ENCODE data around the gene AUTS2. TPM values are rescaled to one million over a fixed set of nuclear protein-coding genes. Genes with fewer than 3 reads are reported as not detected.

The AUTS2 gene
- total and polyA plus RNA-seq, 4 donors: 4.9 to 24.4 (median 7.0) TPM

DNA sequence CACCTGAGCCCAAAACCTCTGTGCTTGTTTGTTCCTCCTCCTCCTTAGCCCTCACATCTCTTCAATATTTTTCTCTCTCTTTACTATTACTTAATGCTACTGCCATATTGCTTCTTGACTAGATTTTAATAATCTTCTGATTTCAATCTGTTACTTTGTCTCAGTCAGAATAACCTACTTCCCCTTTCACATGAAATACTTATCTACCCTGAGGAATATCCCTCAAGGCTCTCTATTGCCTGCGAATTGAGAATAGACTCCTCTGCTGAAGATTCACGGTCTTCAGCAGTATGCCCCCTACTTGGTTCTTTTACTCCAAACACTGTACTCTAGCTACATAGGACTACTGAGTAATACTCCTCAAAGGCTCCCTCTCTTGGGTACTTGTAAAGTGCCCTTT is 430.3 kb downstream of the AUTS2 start:
- no peak for DNase-seq (ENCODE audit: low spot score)
- Histone ChIP-seq H3K4me3 (ENCODE audit: low read depth in 1 of 3, low read length in 3 of 3) (no peak overlapping the region), H3K4me1 (ENCODE audit: control insufficient read depth in 4 of 4, insufficient read depth in 4 of 4, low read length in 3 of 4) (no peaks in the 10 kb centered on the region), H3K27ac (ENCODE audit: low read depth in 1 of 2, low read length in 2 of 2) (no peak overlapping the region), H3K9ac (ENCODE audit: low read depth in 1 of 2, low read length in 2 of 2) (no peak overlapping the region), H3K36me3 (ENCODE audit: control insufficient read depth in 4 of 4, insufficient read depth in 3 of 4, low read depth in 1 of 4, low read length in 3 of 4) (no peaks in the 10 kb centered on the region), H3K9me3 (ENCODE audit: control insufficient read depth in 4 of 4, low read length in 3 of 4) (no peaks in the 10 kb centered on the region), H3K27me3 (ENCODE audit: control insufficient read depth in 4 of 4, insufficient read depth in 4 of 4, low read length in 3 of 4) (no peaks in the 10 kb centered on the region)
- WGBS: 90% methylated on average over 2 of the region's 2 CpGs
- TF ChIP-seq, protein P1, sequence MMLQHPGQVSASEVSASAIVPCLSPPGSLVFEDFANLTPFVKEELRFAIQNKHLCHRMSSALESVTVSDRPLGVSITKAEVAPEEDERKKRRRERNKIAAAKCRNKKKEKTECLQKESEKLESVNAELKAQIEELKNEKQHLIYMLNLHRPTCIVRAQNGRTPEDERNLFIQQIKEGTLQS (IDR thresholded peaks at IDR 0.05): no peak
- TF ChIP-seq RAD21 (IDR thresholded peaks at IDR 0.05): no peak
- TF ChIP-seq, protein P2, sequence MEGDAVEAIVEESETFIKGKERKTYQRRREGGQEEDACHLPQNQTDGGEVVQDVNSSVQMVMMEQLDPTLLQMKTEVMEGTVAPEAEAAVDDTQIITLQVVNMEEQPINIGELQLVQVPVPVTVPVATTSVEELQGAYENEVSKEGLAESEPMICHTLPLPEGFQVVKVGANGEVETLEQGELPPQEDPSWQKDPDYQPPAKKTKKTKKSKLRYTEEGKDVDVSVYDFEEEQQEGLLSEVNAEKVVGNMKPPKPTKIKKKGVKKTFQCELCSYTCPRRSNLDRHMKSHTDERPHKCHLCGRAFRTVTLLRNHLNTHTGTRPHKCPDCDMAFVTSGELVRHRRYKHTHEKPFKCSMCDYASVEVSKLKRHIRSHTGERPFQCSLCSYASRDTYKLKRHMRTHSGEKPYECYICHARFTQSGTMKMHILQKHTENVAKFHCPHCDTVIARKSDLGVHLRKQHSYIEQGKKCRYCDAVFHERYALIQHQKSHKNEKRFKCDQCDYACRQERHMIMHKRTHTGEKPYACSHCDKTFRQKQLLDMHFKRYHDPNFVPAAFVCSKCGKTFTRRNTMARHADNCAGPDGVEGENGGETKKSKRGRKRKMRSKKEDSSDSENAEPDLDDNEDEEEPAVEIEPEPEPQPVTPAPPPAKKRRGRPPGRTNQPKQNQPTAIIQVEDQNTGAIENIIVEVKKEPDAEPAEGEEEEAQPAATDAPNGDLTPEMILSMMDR (IDR thresholded peaks at IDR 0.05; ENCODE audit: low read depth, low read length, missing input control): no peak
- no peak for TF ChIP-seq YY1 (IDR thresholded peaks at IDR 0.05)

DNA sequence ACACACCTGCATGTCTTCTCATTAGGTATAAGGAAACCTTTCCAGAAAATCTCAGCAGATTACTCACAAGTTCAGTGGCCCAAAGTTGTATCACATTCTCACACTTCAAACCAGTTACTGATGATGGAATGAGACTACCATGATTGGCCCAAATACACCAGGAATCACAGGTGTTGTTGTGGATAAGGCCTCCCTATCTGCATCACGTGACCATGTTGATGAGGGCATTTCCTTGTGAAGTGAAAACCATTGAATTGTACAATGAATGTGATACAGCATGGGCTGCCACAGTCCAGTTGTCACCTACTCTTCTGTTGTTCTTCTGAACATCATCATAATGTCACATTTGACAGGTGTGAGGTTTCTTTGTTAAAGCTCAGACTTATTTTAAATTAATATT is 431.7 kb downstream of the AUTS2 start:
- Histone ChIP-seq H3K4me1 (ENCODE audit: control insufficient read depth in 4 of 4, insufficient read depth in 4 of 4, low read length in 3 of 4) (no peaks in the 10 kb centered on the region), H3K9me3 (ENCODE audit: control insufficient read depth in 4 of 4, low read length in 3 of 4) (no peaks in the 10 kb centered on the region), H3K27me3 (ENCODE audit: control insufficient read depth in 4 of 4, insufficient read depth in 4 of 4, low read length in 3 of 4) (no peaks in the 10 kb centered on the region), H3K36me3 (ENCODE audit: control insufficient read depth in 4 of 4, insufficient read depth in 3 of 4, low read depth in 1 of 4, low read length in 3 of 4) (no peaks in the 10 kb centered on the region), H3K4me3 (ENCODE audit: low read depth in 1 of 3, low read length in 3 of 3) (no peak overlapping the region), H3K9ac (ENCODE audit: low read depth in 1 of 2, low read length in 2 of 2) (no peak overlapping the region), H3K27ac (ENCODE audit: low read depth in 1 of 2, low read length in 2 of 2) (no peak overlapping the region)
- TF ChIP-seq HNF4A (conservative IDR thresholded peaks at IDR 0.05) (no peak), SP1 (IDR thresholded peaks at IDR 0.05) (no peak), HNF4G (IDR thresholded peaks at IDR 0.05) (no peak), RXRA (IDR thresholded peaks at IDR 0.05) (no peak), JUND (IDR thresholded peaks at IDR 0.05) (no peak), FOXA2 (IDR thresholded peaks at IDR 0.05) (no peak), EGR1 (IDR thresholded peaks at IDR 0.05; ENCODE audit: low read depth in 2 of 2) (no peak), YY1 (IDR thresholded peaks at IDR 0.05) (no peak), RAD21 (IDR thresholded peaks at IDR 0.05) (no peak), GABPA (IDR thresholded peaks at IDR 0.05 in 1 of 2, conservative IDR thresholded peaks at IDR 0.05 in 1 of 2) (no peak), NR2F2 (IDR thresholded peaks at IDR 0.05) (no peak), TAF1 (conservative IDR thresholded peaks at IDR 0.05) (no peak), FOXA1 (IDR thresholded peaks at IDR 0.05) (no peak)
- TF ChIP-seq, protein P1 (IDR thresholded peaks at IDR 0.05): no peak
- TF ChIP-seq, protein P3, sequence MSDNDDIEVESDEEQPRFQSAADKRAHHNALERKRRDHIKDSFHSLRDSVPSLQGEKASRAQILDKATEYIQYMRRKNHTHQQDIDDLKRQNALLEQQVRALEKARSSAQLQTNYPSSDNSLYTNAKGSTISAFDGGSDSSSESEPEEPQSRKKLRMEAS (IDR thresholded peaks at IDR 0.05): no peak
- TF ChIP-seq, protein P4, sequence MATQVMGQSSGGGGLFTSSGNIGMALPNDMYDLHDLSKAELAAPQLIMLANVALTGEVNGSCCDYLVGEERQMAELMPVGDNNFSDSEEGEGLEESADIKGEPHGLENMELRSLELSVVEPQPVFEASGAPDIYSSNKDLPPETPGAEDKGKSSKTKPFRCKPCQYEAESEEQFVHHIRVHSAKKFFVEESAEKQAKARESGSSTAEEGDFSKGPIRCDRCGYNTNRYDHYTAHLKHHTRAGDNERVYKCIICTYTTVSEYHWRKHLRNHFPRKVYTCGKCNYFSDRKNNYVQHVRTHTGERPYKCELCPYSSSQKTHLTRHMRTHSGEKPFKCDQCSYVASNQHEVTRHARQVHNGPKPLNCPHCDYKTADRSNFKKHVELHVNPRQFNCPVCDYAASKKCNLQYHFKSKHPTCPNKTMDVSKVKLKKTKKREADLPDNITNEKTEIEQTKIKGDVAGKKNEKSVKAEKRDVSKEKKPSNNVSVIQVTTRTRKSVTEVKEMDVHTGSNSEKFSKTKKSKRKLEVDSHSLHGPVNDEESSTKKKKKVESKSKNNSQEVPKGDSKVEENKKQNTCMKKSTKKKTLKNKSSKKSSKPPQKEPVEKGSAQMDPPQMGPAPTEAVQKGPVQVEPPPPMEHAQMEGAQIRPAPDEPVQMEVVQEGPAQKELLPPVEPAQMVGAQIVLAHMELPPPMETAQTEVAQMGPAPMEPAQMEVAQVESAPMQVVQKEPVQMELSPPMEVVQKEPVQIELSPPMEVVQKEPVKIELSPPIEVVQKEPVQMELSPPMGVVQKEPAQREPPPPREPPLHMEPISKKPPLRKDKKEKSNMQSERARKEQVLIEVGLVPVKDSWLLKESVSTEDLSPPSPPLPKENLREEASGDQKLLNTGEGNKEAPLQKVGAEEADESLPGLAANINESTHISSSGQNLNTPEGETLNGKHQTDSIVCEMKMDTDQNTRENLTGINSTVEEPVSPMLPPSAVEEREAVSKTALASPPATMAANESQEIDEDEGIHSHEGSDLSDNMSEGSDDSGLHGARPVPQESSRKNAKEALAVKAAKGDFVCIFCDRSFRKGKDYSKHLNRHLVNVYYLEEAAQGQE (IDR thresholded peaks at IDR 0.05): no peak
- TF ChIP-seq, protein P5, sequence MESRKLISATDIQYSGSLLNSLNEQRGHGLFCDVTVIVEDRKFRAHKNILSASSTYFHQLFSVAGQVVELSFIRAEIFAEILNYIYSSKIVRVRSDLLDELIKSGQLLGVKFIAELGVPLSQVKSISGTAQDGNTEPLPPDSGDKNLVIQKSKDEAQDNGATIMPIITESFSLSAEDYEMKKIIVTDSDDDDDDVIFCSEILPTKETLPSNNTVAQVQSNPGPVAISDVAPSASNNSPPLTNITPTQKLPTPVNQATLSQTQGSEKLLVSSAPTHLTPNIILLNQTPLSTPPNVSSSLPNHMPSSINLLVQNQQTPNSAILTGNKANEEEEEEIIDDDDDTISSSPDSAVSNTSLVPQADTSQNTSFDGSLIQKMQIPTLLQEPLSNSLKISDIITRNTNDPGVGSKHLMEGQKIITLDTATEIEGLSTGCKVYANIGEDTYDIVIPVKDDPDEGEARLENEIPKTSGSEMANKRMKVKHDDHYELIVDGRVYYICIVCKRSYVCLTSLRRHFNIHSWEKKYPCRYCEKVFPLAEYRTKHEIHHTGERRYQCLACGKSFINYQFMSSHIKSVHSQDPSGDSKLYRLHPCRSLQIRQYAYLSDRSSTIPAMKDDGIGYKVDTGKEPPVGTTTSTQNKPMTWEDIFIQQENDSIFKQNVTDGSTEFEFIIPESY (IDR thresholded peaks at IDR 0.05): no peak
- TF ChIP-seq, protein P2 (IDR thresholded peaks at IDR 0.05; ENCODE audit: low read depth, low read length, missing input control): no peak
- WGBS: 88% methylated on average over 1 of the region's 1 CpG
- no peak for DNase-seq (ENCODE audit: low spot score)
